Brain pericyte (primary cell): ENCODE data around the gene RABEP2.
"Not testable (repeated sequence)": the region's sequence is repeated elsewhere in the genome, so short reads cannot be mapped to it uniquely, and the experiment has no call there.

Experiments
- DNase-seq: peaks from one replicate; pipeline ENCODE4 v3.0.0-alpha.2; 2012; ENCODE audit warnings: low read depth, low spot score

RABEP2 gene

GRCh38 chr16:28904363-28904762 lies 20.7 kb downstream of the RABEP2 start:
- no peak for DNase-seq

DNA sequence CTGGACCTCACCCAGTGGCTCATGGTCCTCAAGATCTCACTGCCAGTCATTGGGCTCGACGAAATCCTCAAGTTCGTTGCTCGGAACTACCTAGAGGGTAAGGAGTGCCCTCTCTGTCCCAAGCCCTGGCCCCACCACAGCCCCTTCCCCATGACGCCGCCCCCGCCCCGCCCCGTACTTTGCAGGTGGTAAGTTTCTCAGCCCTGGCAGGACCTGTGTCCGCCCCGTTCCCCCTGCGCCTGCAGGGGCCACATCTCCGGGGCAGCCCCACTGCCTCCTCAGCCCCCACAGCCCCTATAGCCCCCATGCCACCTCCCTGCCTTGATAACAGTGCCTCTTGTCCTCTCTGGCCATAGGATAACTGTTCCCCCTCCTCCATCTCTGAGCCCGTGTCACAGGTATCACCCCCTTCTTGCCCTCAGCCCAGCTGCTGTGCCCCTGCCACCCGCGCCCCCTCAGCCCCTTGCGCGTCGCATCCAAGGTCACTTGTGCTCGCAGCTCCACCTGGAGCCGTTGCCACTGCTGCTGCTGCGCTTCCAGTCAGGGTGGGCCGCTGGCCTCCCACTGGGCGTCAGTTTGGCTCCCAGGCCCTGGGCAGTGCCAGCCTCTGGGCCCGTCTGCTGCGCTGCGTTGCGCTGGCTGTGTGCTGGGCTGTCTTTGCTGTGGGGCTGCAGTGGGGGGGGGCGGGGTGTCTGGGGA lies 21.5 kb downstream of the RABEP2 start:
- no peak for DNase-seq

DNA sequence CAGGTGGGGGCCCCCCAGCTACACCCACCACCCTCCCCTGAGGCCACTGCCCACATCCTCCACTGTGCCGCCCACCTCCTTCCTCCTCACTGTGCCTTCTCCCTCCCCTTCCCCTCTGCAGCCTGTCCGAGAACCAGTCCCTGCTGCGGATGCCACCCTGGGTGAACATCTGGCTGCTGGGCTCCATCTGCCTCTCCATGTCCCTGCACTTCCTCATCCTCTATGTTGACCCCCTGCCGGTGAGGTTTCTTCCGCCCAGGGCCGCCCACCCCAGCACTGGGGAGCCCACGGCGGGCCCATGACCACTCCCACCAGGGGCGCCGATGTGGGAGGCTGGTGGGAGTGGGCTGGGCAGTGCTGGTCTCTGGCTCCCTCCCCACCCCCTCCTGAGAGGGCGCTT lies 22.1 kb downstream of the RABEP2 start:
- no peak for DNase-seq

DNA sequence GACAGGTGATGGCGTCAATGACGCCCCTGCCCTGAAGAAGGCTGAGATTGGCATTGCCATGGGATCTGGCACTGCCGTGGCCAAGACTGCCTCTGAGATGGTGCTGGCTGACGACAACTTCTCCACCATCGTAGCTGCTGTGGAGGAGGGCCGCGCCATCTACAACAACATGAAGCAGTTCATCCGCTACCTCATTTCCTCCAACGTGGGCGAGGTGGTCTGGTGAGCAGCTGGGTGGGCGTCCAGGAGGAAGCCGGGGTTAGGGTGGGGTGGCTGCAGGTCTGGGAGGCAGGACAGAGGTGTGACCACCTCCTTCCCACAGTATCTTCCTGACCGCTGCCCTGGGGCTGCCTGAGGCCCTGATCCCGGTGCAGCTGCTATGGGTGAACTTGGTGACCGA lies 23.2 kb downstream of the RABEP2 start:
- no peak for DNase-seq

GRCh38 chr16:28900601-28901000 lies 24.4 kb downstream of the RABEP2 start:
- DNase-seq: no peak

GRCh38 chr16:28899882-28900590 lies 25.0 kb downstream of the RABEP2 start:
- no peak for DNase-seq

DNA sequence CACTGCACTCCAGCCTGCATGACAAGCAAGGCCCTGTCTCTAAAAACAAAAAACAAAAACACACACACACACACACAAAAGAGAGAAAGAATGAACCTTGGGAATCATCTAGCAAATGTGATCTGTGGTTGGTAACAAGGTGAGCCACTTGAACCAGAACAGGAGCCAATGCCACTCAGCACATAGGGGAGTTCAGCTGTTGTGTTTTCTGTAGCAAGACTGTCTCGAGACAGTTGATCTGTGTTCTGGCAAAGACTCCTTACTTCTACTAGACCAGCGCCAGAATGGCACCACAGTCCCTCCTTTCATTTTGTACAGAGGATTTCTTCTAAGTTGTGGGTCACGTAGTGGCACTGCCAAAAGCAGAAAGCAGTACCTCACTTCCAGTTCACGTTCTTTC lies 26.1 kb downstream of the RABEP2 start:
- no peak for DNase-seq

- DNase-seq: no peak
Measured at GRCh38 chr16:28898266-28898665, 26.8 kb downstream of the RABEP2 start.

GRCh38 chr16:28897826-28898225 lies 27.2 kb downstream of the RABEP2 start:
- DNase-seq: no peak

GRCh38 chr16:28895609-28896008 lies 29.4 kb downstream of the RABEP2 start:
- no peak for DNase-seq

GRCh38 chr16:28893291-28893690 lies 31.7 kb downstream of the RABEP2 start:
- no peak for DNase-seq

- DNase-seq: no peak
Measured at GRCh38 chr16:28891964-28892890, 32.8 kb downstream of the RABEP2 start.

GRCh38 chr16:28890355-28890754 lies 34.7 kb downstream of the RABEP2 start:
- not testable (repeated sequence) for DNase-seq

- no peak for DNase-seq
Measured at GRCh38 chr16:28886945-28887344, 38.1 kb downstream of the RABEP2 start.

GRCh38 chr16:28884045-28884444 lies 41.0 kb downstream of the RABEP2 start:
- no peak for DNase-seq

- no peak for DNase-seq
Measured at GRCh38 chr16:28883221-28883996, 41.6 kb downstream of the RABEP2 start.

- no peak for DNase-seq
Measured at GRCh38 chr16:28882551-28883160, 42.4 kb downstream of the RABEP2 start.

GRCh38 chr16:28881565-28881964 lies 43.5 kb downstream of the RABEP2 start:
- DNase-seq: not testable (repeated sequence)

- no peak for DNase-seq
Measured at GRCh38 chr16:28880955-28881354, 44.1 kb downstream of the RABEP2 start.

- DNase-seq: no peak
Measured at GRCh38 chr16:28880589-28880915, 44.5 kb downstream of the RABEP2 start.
